GM15510 (cell line): ENCODE measurements around the gene KAZN.

Experiments used
- POLR2A ChIP-seq: IDR thresholded peaks from 3 replicates; pipeline ENCODE4 v1.6.1; 2011; ENCODE audit warnings: borderline replicate concordance; ENCODE audit not compliant: insufficient read length; ENCODE audit errors: extremely low read depth

The KAZN gene

GRCh38 chr1:14987829-14988603 is 389.5 kb downstream of the KAZN start:
- no peak for TF ChIP-seq POLR2A

- TF ChIP-seq POLR2A = no peak
Observed at GRCh38 chr1:14988636-14989035, 390.2 kb downstream of the KAZN start.

DNA sequence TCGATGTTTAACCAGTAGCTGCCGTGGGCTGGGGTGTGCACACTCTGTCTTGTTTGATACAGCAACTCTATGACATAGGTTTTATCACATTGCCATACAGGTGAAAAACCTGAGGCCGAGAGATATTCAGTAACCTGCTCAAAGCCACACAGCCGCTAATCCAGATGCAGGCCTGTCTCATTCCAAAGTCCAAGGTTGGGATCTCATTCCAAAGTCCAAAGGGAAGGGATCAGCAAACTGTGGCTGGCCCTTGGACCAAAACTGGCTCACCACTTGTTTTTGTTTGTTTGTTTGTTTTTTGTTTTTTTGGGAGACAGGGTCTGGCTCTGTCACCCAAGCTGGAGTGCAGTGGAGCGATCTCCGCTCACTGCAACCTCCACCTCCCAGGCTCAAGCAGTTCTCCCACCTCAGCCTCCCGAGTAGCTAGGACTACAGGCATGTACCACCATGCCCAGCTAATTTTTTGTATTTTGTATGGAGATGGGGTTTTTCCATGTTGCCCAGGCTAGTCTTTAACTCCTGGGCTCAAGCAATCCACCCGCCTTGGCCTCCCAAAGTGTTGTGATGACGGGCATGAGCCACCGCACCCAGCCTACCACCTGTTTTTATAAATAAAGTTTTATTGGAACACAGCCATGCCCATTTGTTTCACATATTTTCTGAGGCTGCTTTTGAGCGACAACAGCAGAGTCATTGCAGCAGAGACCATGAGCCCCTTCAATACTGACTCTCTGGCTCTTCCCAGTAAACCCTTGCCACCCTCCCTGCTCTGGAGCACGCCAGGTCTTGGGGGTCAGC is 391.6 kb downstream of the KAZN start:
- TF ChIP-seq POLR2A = no peak

DNA sequence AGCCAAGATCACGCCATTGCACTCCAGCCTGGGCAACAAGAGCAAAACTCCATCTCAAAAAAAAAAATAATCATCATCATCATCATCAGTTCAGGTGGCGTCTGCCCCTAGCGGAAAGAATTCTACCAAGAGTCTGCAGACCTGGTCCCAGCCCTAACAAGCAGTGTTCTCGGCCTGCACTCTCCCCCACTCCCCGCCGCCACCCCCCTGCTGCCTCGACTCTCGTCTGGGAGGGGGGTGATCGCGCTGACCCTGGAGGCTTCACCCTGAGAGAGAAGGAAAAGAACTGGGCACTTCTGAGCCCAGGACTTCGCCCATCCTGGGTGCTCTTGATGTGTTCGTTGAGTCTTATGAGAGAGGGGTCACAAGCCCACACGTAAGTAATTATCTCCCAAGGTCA is 394.9 kb downstream of the KAZN start:
- no peak for TF ChIP-seq POLR2A

GRCh38 chr1:14994148-14994547 is 395.7 kb downstream of the KAZN start:
- TF ChIP-seq POLR2A = no peak

DNA sequence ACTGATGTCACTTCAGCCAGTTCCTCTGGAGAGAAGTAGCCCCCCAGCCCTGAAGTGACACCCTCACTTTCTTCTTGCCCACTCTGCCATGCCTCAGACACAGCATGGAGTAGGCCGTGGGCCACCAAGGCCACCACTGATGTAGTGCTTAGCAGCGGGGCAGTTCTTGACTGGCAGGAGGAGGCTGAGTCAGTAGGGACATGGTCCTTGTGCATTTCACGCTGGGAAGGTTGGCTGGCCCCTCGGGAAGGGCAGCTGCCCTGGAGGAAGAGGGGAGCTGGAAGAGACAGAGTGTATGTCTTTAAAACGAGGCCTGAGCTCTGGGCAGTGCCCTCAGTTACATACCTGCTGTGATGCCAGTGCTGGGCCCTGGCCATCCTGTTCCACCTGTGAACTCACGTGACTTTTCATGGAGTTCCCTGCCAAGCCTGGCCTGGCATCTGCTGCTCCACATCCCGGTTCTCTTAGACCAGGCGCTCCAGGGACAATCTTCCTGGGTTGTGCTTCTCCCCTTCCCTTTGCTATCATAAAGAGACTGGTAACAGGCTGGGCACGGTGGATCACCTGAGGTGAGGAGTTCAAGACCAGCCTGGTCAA is 396.5 kb downstream of the KAZN start:
- no peak for TF ChIP-seq POLR2A

GRCh38 chr1:14996133-14997050 is 397.9 kb downstream of the KAZN start:
- TF ChIP-seq POLR2A = no peak

GRCh38 chr1:14997646-14998276 is 399.3 kb downstream of the KAZN start:
- TF ChIP-seq POLR2A = no peak

GRCh38 chr1:14999441-14999840 is 401.0 kb downstream of the KAZN start:
- no peak for TF ChIP-seq POLR2A

GRCh38 chr1:15000030-15000429 is 401.5 kb downstream of the KAZN start:
- TF ChIP-seq POLR2A = no peak

GRCh38 chr1:15000671-15001070 is 402.2 kb downstream of the KAZN start:
- TF ChIP-seq POLR2A = no peak

DNA sequence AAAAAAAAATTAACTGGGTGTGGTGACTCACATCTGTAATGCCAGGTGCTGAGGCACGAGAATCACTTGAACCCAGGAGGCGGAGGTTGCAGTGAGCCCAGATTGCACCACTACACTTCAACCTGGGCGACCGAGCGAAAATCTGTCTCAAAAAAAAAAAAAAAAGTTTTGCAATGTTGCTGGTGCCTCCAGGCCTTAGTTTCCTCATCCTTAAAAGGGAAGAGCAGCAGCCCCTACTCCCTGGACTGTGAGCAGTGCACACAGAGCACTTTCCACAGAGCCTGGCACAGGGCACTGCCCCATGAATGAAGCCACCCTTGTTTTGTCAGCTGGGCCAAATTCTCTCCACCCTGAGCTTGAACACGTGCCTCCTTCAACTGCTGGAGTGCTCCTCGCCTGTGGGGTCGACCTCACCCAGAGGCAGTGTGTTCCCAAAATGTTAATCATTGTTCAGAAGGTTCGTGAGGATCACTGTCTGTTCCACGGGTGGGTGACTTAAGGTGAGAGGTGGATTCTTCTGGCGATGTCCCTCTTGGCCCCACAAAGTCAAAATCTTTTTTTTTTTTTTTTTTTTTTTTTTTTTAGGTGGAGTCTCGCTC is 402.9 kb downstream of the KAZN start:
- TF ChIP-seq POLR2A = no peak

DNA sequence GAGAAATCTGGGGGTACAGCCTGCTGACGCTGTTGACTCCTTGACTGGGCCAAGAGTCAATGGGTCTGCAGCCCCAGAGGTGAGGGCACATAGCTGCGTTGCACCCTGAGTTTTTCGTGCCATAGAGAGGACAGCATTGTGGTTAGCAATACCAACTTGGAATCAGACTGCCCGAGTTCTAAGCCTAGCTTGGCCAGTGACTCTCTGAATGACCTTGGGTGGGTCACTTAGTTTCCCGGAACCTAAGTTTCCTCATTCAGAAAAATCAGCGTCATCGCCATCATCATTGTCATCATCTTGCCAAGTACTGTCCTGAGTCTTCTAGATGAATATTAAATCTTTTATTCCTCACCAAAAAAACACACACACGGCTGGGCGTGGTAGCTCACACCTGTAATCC is 403.8 kb downstream of the KAZN start:
- no peak for TF ChIP-seq POLR2A

DNA sequence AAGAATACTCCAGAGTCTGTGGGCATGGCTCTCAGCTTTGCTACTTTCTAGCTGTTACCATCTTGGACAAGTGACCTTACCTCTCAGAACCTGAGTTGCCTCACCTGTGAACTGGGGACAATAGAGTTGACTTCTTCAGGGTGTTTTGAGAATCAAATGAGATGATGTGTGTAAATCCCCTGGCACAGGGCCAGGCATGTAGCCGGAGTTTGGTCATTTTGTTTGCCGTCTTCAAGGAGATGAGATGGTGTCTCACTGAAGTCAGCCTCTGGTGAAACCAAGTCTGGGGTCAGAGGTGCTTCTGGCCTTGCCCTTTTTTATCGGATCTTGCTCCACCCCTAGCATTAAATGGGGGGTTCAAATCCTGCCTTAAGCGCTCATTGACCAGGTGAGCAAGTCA is 405.9 kb downstream of the KAZN start:
- TF ChIP-seq POLR2A = no peak
